Measurements from ENCODE around the gene CYB5A. TPM values are rescaled to one million over a fixed set of nuclear protein-coding genes. Genes with fewer than 3 reads are reported as not detected.

Gene CYB5A
- total and polyA plus RNA-seq, 2 experiments from 2014 or later: 273 to 457 TPM

DNA sequence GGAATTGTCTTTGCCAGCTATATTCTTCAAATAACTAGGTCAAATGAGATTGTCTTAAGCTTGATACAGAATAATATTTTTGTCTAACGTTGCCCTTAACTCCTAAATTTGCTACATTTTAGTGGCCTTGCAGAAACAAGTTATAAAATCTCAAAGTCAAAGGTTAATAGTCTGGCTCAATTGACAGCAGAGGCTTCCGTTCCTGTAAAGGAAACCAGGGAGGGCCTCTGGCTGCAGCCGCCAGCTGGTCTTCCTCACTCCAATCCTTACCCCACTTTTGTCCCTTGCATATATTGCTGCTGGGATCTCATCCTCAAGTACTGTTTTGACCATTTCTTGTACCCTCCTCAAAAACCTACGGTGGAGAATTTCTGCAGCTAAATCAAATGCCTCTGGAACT, 17.1 kb downstream of the CYB5A start:
- H3K9me2 ChIP-seq (replicated peaks; ENCODE audit: insufficient read depth): no peaks in the 10 kb centered on the region
- no peaks in the 10 kb centered on the region for H3K9me3 ChIP-seq (ENCODE audit: low read depth)
- peaks cover 4% of the 10 kb centered on the region for H4K20me1 ChIP-seq (ENCODE audit: insufficient read depth, poor library complexity, severe bottlenecking)
- whole genome bisulfite sequencing (ENCODE audit: low lambda C conversion rate, missing lambda C conversion rate): 62% methylated on average over 4 of the region's 4 CpGs
- H3K4me1 ChIP-seq (ENCODE audit: insufficient read depth): peaks cover 29% of the 10 kb centered on the region
- no peak overlapping the region for H3K4me3 ChIP-seq
- H3K36me3 ChIP-seq (replicated peaks; ENCODE audit: insufficient read depth, low read depth): no peaks in the 10 kb centered on the region
- no peak for DNase-seq (ENCODE audit: low spot score)
- H3K79me2 ChIP-seq: peaks cover 98% of the 10 kb centered on the region
- no peak overlapping the region for H2AFZ ChIP-seq
- TF ChIP-seq EZH2 (IDR thresholded peaks at IDR 0.05; ENCODE audit: borderline replicate concordance) (no peak), EZH2phosphoT487 (IDR thresholded peaks at IDR 0.05; ENCODE audit: low read depth, severe bottlenecking, unreplicated experiment) (no peak)
- TF ChIP-seq, protein P1, sequence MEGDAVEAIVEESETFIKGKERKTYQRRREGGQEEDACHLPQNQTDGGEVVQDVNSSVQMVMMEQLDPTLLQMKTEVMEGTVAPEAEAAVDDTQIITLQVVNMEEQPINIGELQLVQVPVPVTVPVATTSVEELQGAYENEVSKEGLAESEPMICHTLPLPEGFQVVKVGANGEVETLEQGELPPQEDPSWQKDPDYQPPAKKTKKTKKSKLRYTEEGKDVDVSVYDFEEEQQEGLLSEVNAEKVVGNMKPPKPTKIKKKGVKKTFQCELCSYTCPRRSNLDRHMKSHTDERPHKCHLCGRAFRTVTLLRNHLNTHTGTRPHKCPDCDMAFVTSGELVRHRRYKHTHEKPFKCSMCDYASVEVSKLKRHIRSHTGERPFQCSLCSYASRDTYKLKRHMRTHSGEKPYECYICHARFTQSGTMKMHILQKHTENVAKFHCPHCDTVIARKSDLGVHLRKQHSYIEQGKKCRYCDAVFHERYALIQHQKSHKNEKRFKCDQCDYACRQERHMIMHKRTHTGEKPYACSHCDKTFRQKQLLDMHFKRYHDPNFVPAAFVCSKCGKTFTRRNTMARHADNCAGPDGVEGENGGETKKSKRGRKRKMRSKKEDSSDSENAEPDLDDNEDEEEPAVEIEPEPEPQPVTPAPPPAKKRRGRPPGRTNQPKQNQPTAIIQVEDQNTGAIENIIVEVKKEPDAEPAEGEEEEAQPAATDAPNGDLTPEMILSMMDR (IDR thresholded peaks at IDR 0.05; ENCODE audit: poor library complexity): no peak
- H3K4me2 ChIP-seq: no peak overlapping the region
- no peak overlapping the region for H3K27ac ChIP-seq
- H3K27me3 ChIP-seq: no peaks in the 10 kb centered on the region

DNA sequence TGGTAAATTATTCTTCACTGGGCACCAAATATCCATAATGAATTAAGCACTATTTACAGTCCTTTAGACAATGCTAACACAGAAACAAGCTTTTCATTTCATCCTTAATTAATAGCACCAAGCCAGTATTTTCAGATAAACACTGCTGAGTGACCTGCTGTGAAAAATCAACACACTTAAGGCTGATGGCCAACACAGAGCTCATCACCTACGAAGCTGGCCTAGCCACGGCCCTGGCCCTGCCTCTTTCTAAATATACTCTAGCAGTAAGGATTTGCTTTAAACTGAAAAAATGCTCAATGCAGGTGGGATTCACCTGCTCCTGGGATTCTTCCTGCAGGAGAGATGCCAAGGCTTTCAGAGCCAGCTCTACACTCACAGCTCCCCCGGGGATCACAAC, 18.4 kb downstream of the CYB5A start:
- Histone ChIP-seq H3K9me3 (ENCODE audit: low read depth) (no peaks in the 10 kb centered on the region), H3K4me2 (no peak overlapping the region), H3K4me3 (no peak overlapping the region), H3K36me3 (replicated peaks; ENCODE audit: insufficient read depth, low read depth) (no peaks in the 10 kb centered on the region), H4K20me1 (ENCODE audit: insufficient read depth, poor library complexity, severe bottlenecking) (peaks cover 1% of the 10 kb centered on the region), H2AFZ (no peak overlapping the region), H3K4me1 (ENCODE audit: insufficient read depth) (peaks cover 29% of the 10 kb centered on the region), H3K27ac (no peak overlapping the region), H3K9me2 (replicated peaks; ENCODE audit: insufficient read depth) (no peaks in the 10 kb centered on the region), H3K27me3 (no peaks in the 10 kb centered on the region), H3K79me2 (peaks cover 98% of the 10 kb centered on the region)
- WGBS (ENCODE audit: low lambda C conversion rate, missing lambda C conversion rate): 84% methylated on average over 3 of the region's 3 CpGs
- no peak for DNase-seq (ENCODE audit: low spot score)
- no peak for TF ChIP-seq EZH2 (IDR thresholded peaks at IDR 0.05; ENCODE audit: borderline replicate concordance)
- TF ChIP-seq, protein P1 (IDR thresholded peaks at IDR 0.05; ENCODE audit: poor library complexity): no peak

DNA sequence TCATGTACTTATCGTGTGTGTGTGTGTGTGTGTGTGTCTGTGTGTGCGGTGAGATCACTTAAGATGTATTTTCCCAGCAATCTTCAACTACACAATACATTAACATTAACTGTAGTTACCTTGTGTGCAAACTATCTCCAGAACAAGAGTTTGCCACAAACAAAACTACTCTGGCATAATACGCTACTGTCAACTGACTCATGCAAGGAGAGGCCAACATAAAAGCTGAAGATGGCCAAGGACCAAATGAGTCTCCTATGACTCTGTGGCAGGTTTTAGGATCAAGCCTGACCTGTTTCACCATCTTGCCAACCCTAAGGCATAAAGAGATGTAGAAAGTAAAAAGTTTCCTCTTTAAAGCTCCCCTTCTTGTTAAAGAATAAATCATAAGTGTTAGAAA, 20.1 kb downstream of the CYB5A start:
- Histone ChIP-seq H3K4me1 (ENCODE audit: insufficient read depth) (peaks cover 11% of the 10 kb centered on the region), H3K79me2 (peaks cover 98% of the 10 kb centered on the region), H3K27ac (no peak overlapping the region), H3K36me3 (replicated peaks; ENCODE audit: insufficient read depth, low read depth) (no peaks in the 10 kb centered on the region), H3K4me3 (no peak overlapping the region), H3K9me3 (ENCODE audit: low read depth) (no peaks in the 10 kb centered on the region), H3K4me2 (no peak overlapping the region), H2AFZ (no peak overlapping the region), H3K27me3 (no peaks in the 10 kb centered on the region), H4K20me1 (ENCODE audit: insufficient read depth, poor library complexity, severe bottlenecking) (no peaks in the 10 kb centered on the region), H3K9me2 (replicated peaks; ENCODE audit: insufficient read depth) (no peaks in the 10 kb centered on the region)
- 89% methylated on average over 3 of the region's 3 CpGs for WGBS (ENCODE audit: low lambda C conversion rate, missing lambda C conversion rate)
- no peak for TF ChIP-seq EZH2 (IDR thresholded peaks at IDR 0.05; ENCODE audit: borderline replicate concordance)
- TF ChIP-seq EZH2phosphoT487 (IDR thresholded peaks at IDR 0.05; ENCODE audit: low read depth, severe bottlenecking, unreplicated experiment): no peak
- TF ChIP-seq, protein P1 (IDR thresholded peaks at IDR 0.05; ENCODE audit: poor library complexity): no peak
- no peak for DNase-seq (ENCODE audit: low spot score)

Data from hepatocyte (in vitro differentiated cells).